GM21381 (cell line): ENCODE results near the gene TMEM163.

Source experiments
- ATAC-seq: cut with Tn5 transposase; IDR thresholded peaks from one replicate; pipeline ENCODE4 v1.9.1; 2021; ENCODE audit warnings: mild to moderate bottlenecking, moderate library complexity; ENCODE audit not compliant: unreplicated experiment

Gene TMEM163

GRCh38 chr2:134446383-134447017, 272.3 kb downstream of the TMEM163 start:
- ATAC-seq = no peak

GRCh38 chr2:134445985-134446382, 272.8 kb downstream of the TMEM163 start:
- ATAC-seq = no peak

GRCh38 chr2:134445116-134445515, 273.7 kb downstream of the TMEM163 start:
- ATAC-seq = no peak

GRCh38 chr2:134443814-134444480, 274.9 kb downstream of the TMEM163 start:
- ATAC-seq = no peak

- ATAC-seq = no peak
These were observed 277.5 kb downstream of the TMEM163 start for GRCh38 chr2:134441153-134441863.

GRCh38 chr2:134440336-134440909, 278.4 kb downstream of the TMEM163 start:
- ATAC-seq = no peak

GRCh38 chr2:134438371-134438770, 280.4 kb downstream of the TMEM163 start:
- no peak for ATAC-seq

- no peak for ATAC-seq
These were observed 282.1 kb downstream of the TMEM163 start for GRCh38 chr2:134436706-134437105.

- ATAC-seq = no peak
These were observed 282.9 kb downstream of the TMEM163 start for GRCh38 chr2:134435936-134436335.

- ATAC-seq = no peak
These were observed 283.3 kb downstream of the TMEM163 start for GRCh38 chr2:134435505-134435904.

GRCh38 chr2:134433979-134434378, 284.8 kb downstream of the TMEM163 start:
- ATAC-seq = no peak

- ATAC-seq = no peak
These were observed 285.3 kb downstream of the TMEM163 start for GRCh38 chr2:134433469-134433868.

- no peak for ATAC-seq
These were observed 286.3 kb downstream of the TMEM163 start for GRCh38 chr2:134432435-134432883.

GRCh38 chr2:134431838-134432434, 286.9 kb downstream of the TMEM163 start:
- no peak for ATAC-seq

- ATAC-seq = no peak
These were observed 288.9 kb downstream of the TMEM163 start for GRCh38 chr2:134429886-134430285.

- no peak for ATAC-seq
These were observed 292.1 kb downstream of the TMEM163 start for GRCh38 chr2:134426721-134427120.

GRCh38 chr2:134425724-134426496, 292.9 kb downstream of the TMEM163 start:
- no peak for ATAC-seq

- ATAC-seq = no peak
These were observed 297.1 kb downstream of the TMEM163 start for GRCh38 chr2:134421556-134422328.

GRCh38 chr2:134420920-134421319, 297.9 kb downstream of the TMEM163 start:
- no peak for ATAC-seq

GRCh38 chr2:134420259-134420658, 298.5 kb downstream of the TMEM163 start:
- no peak for ATAC-seq
